Hepatocyte (in vitro differentiated cells): ENCODE results near the gene COL20A1.

Experiments
- CTCF ChIP-seq: fragments of 200-600 bp; sonication (generic); IDR thresholded peaks from 2 replicates; pipeline ENCODE4 v1.5.1; 2016; ENCODE audit warnings: antibody characterized with exemption, mild to moderate bottlenecking; ENCODE audit not compliant: poor library complexity
- EZH2phosphoT487 ChIP-seq: fragments of 200-600 bp; sonication (generic); IDR thresholded peaks from one replicate; pipeline ENCODE4 v1.6.1; 2018; ENCODE audit warnings: antibody characterized with exemption, mild to moderate bottlenecking, low read depth, moderate library complexity; ENCODE audit not compliant: unreplicated experiment, severe bottlenecking

- TF ChIP-seq EZH2phosphoT487, result no peak
- TF ChIP-seq CTCF, result no peak
These were observed 40.7 kb upstream of the COL20A1 start for GRCh38 chr20:63252284-63252711.
